Kasumi-1 (cell line): ENCODE results near the gene HDGFL2.

Source experiments
- DNase-seq, 2 experiments: peaks; one replicate each; lab custom pipeline; 2025; lab: John Stamatoyannopoulos, UW

The HDGFL2 gene

DNA sequence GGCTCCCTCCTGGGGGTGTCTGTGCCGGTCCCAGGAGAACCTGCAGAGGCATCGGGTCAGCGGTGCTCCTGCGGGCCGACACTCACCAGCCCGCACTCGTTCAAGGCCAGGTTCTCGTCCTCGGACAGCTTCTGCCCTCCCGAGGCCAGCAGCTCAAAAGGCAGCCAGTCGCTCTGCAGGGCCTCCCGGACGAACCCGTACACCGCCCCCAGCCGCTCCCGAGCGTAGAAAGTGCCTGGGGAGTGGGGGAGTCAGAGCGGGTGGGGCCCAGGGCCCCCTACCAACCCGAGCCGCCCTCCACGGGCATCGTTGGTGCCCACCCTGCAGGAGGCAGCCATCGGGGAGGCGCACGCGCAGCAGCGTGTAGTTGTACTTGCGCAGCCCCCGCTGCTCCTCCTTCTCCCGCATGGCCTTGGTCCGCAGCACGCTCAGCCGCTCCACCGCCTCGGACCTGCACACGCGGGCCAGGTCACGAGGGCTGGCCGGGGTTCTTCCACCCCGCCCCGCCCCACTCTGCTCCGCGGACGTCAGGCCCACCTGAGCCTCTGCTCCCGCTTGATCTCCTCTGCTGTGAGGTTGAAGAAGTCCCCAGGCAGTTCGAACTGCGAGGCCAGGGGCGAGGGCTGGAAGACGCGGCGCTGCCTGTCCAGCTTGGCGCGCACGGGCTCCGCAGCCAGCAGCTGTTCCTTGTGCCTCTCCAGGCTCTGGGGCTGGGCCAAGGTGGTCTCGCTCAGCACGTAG, 26.0 kb upstream of the HDGFL2 start:
- DNase-seq = no peak

DNA sequence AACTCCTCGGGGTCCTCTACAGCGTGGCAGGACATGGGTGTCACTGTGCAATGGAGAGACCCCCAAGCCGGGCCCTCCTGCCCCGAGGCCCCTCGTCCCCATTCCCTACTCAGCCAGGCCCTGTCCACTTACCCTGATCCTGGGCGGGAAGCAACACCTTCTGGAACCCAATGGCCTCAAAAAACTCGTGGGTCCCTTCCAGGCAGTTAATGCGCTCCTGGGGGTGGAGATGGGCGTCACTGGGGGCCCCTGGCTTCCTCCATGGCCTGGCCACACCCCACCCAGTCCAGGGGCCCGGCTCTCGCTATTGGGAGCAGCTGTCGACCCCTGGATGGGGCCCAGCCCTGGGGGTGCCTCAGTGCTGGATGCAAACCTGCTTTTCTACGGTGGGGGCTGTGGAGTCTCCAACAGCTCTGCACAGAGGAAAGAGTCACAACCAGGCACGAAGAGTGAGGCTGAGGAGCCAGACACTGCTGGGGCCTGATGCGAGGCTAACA, 25.3 kb upstream of the HDGFL2 start:
- DNase-seq = no peak

DNA sequence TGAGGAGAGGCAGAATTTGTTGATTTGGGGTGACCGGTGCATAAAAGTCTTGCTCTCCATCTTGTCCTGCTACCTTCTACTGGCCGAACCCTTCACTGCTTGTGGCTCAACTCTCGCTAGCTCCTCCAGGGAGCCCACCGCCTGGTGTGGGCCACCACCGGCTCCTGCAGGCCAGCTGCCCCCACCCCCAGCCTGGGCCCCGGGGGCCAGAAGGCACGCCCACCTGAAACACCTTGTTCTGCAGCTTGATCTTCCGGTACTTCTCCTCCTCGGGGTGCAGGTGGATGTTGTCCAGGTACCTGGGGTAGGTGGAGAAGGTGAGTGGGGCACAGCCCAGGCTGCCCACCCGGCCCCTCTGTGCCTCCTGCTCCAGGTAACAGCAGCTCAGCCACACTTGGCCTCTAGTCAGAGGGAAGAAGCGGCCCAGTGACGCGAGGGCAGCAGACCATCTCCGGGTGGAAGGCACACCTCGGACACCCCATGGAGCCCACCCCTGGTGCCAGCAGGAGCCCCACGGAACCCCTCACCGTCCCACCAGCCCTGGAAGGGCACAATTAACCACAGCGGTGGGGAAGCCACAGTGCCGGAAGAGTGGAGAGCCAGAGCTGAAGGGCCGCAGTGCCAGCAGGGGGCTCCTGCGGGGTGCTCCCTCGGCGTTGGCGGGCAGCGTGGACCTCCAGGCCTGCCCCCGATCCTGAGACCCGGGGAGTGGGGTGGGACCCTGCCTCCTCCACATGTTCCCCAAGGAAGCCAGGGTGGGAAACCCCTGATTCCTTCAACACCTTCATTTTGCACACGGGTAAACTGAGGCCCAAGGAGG, 24.6 kb upstream of the HDGFL2 start:
- DNase-seq = no peak

- DNase-seq = no peak
Observed at GRCh38 chr19:4448147-4448985, 23.7 kb upstream of the HDGFL2 start.

DNA sequence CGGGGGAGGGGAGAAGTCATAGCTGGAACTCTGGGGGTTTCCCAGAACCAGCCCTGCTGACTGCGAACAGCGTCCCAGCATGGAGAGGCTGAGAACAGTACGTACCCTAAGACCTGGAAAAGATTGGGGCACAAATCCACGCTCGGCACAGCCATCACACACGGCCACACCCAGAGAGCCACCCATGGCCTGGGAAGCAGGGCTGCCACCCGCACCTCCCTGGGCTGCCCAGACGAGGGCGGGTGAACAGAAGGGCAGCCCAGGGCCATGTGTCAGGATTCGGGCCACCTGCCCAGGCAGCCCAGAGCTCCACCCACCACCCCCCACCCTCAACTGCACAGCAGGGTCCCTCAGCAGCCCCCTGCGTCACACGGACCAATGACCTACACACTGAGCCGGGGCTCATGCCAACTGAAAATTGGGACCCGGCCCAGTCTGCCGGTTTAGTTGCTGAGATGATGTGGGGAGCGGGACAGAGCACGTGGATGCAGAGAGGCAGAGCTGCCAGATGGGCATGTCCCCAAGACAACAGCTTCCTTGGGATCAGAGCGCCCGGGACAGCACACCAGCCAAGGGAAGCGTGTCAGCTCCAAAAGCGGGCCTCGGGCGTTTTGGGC, 23.0 kb upstream of the HDGFL2 start:
- DNase-seq = no peak

DNA sequence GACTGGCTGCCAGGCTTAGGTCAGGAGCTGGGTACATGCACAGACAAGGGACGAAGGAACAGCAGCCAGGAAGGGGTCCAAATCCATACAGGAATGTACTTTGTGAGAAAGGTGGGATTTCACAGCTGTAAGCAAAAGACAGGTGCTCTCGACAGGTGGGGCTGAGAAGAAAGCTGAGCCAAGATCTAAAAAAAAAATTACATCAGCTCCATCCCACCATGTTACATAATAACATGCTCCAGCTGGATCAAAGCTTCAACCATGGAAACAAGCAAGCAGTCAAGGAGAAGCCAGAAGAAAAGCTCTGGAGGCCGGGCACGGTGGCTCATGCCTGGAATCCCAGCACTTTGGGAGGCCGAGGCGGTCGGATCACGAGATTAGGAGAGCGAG, 22.5 kb upstream of the HDGFL2 start:
- no peak for DNase-seq

GRCh38 chr19:4452230-4452990, 19.7 kb upstream of the HDGFL2 start:
- no peak for DNase-seq

DNA sequence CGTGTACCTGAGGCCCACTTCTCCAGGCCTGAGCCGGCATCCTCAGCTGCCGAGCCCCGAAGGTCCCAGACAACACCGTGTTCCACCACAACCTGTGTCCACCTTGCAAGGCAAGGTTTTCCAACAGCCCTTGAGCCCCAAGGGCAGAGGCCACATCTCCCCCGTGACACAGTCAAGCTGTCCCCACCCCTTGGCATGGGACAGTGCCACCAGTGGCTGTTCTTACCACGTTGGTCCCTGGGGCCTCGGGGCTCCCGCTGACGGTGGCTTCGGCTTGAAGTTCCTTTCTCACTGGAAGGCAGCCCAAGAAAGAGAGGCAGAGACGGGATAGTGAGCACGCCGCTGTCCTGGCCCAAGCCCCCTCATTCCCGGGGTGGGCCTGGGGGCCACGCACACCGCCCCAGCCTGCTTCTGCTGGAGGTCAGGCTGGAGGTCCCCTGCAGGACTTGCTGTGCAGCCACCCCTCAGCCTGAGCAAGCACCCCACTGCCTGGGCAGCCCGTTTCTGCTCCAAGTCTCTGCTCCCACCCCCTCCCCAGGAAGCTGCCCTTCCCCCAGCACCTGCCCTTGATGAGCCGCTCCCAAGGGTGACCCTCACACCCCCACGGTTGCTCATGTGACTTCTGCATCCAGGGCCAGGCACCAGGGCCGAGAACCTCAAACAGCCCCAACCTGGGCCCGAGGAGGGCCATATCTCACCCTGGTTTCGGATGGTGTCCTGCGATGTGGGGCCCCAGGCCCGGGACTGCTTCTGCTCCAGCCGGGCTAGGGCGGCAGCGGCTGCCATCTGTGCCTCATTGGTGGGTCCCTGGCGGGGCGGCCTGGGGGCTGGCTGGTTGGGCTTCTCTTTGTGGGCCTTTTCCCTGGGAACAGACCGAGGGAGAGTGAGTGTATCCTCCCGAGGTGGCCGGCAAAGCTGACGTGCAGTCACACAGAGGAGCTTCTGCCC, 18.6 kb upstream of the HDGFL2 start:
- no peak for DNase-seq

- DNase-seq = no peak
Observed at GRCh38 chr19:4454747-4455718, 17.1 kb upstream of the HDGFL2 start.

GRCh38 chr19:4455719-4456475, 16.2 kb upstream of the HDGFL2 start:
- no peak for DNase-seq

- peak; percentile 54 to 61 for DNase-seq
Observed at GRCh38 chr19:4456476-4456842, 15.6 kb upstream of the HDGFL2 start.

- DNase-seq = peak; percentile 22 to 35
Observed at GRCh38 chr19:4456843-4457653, 15.0 kb upstream of the HDGFL2 start.

DNA sequence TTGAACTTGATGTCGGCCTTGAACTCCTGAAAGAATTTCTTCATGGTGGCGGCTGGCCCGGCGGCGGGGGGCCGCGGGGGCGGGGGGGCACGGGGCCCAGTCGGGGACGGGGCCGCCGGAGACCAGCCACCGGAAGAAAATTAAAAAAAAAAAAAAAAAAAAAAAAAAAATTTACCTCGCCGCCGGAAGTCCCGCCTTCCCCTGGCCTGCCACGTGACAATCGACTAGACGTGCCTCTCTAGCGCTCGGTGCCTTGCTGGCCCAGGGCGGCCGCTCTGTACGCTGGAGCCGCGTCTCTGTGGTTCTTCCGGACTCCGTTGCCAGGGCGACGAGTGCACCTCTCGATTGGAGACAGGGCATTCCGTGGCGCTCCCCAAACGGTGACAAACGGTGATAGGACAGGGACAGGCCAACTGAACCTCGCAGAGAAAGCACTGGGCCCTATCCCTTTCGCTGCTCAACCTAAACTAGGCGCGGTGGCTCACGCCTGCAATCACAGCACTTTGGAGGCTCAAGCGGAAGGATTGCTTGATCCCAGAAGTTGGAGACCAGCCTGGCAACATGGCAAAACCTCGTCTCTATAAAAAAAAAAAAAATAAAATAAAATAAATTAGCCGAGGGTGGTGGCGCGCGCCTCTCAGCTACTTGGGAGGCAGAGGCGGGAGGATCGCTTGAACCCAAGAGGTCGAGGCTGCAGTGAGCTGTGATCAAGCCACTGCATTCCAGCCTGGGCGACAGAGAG, 14.3 kb upstream of the HDGFL2 start, which contains the start of gene UBXN6:
UBXN6 (minus strand) TSS at position 141 of the 742 bp plus-strand sequence; CDS start at position 44, 97 bp downstream.
- peak; percentile 92 to 94 for DNase-seq

GRCh38 chr19:4464815-4465581, 7.1 kb upstream of the HDGFL2 start:
- DNase-seq = no peak

GRCh38 chr19:4467835-4468234, 4.3 kb upstream of the HDGFL2 start:
- no peak for DNase-seq
